C4-2B (cell line): ENCODE measurements around the gene KCNJ9.

Experiments
- ZFX ChIP-seq: fragments of 450-650 bp; IDR thresholded peaks from 2 replicates; pipeline ENCODE4 v1.6.1; 2017
- TF ChIP-seq, protein P1 (sequence below): fragments of 450-650 bp; conservative IDR thresholded peaks from 2 replicates; pipeline ENCODE4 v1.5.1; 2017; ENCODE audit warnings: mild to moderate bottlenecking

- TF ChIP-seq, protein P1, sequence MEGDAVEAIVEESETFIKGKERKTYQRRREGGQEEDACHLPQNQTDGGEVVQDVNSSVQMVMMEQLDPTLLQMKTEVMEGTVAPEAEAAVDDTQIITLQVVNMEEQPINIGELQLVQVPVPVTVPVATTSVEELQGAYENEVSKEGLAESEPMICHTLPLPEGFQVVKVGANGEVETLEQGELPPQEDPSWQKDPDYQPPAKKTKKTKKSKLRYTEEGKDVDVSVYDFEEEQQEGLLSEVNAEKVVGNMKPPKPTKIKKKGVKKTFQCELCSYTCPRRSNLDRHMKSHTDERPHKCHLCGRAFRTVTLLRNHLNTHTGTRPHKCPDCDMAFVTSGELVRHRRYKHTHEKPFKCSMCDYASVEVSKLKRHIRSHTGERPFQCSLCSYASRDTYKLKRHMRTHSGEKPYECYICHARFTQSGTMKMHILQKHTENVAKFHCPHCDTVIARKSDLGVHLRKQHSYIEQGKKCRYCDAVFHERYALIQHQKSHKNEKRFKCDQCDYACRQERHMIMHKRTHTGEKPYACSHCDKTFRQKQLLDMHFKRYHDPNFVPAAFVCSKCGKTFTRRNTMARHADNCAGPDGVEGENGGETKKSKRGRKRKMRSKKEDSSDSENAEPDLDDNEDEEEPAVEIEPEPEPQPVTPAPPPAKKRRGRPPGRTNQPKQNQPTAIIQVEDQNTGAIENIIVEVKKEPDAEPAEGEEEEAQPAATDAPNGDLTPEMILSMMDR, result no peak
- no peak for TF ChIP-seq ZFX
These were observed 35.2 kb downstream of the KCNJ9 start for GRCh38 chr1:160116283-160117147.
